Measurements from ENCODE around the gene HMG20A. TPM values are rescaled to one million over a fixed set of nuclear protein-coding genes. Genes with fewer than 3 reads are reported as not detected.

The HMG20A gene
- total RNA-seq, 3 donors from 2014 or later (not counting 1 experiment from before 2014, with no cell fraction given) = 48.4 to 71.0 (median 53.9) TPM

GRCh38 chr15:77384589-77385359 is 35.9 kb upstream of the HMG20A start:
- Mint-ChIP-seq H3K9me3 (no peaks in the 10 kb centered on the region), H3K4me1 (peaks cover 43 to 52% of the 10 kb centered on the region in 2 donors), H3K27me3 (ENCODE audit: low read depth in 2 of 2) (no peaks in the 10 kb centered on the region), H3K4me3 (no peak overlapping the region), H3K27ac (peak overlapping the region; percentile 70 to 78), H3K36me3 (no peaks in the 10 kb centered on the region)
- ATAC-seq (peak in 1 of 3 donors; percentile 44), DNase-seq (no peak)
- Histone ChIP-seq H3K4me1 (ENCODE audit: control insufficient read depth, insufficient read depth, low read length) (peaks cover 3% of the 10 kb centered on the region), H3K4me3 (ENCODE audit: low read length) (no peak overlapping the region), H3K27me3 (ENCODE audit: control insufficient read depth, insufficient read depth, low read length) (no peaks in the 10 kb centered on the region), H3K36me3 (ENCODE audit: control insufficient read depth, insufficient read depth, low read length) (no peaks in the 10 kb centered on the region), H3K27ac (ENCODE audit: low read length) (no peak overlapping the region), H3K9me3 (ENCODE audit: control insufficient read depth, insufficient read depth, low read length) (no peaks in the 10 kb centered on the region)
- intact Hi-C loops (cut with micrococcal nuclease) = no loop called here
- no peak for TF ChIP-seq CTCF (IDR thresholded peaks at IDR 0.05)

DNA sequence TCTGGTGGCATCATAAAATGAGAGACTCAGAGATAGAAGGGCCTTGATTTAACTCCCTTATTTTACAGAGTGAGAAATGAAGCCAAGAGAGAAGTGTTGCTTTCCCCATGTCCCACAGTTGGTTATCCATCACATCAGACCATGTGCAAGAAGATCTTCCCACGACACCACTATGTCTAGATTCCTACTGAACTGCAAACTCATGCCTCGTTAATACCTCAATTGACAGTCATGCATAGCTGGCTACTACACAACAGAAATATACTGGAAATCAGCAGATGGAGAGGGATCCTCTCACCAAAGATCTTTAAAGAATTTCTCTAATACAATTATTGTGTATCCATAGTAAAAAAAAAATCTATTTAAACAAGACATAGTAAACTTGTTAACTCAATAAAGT is 34.1 kb upstream of the HMG20A start:
- Mint-ChIP-seq H3K9me3 (no peaks in the 10 kb centered on the region), H3K4me1 (peaks cover 46 to 48% of the 10 kb centered on the region in 2 donors), H3K27me3 (ENCODE audit: low read depth in 2 of 2) (no peaks in the 10 kb centered on the region), H3K4me3 (no peak overlapping the region), H3K27ac (no peak overlapping the region), H3K36me3 (no peaks in the 10 kb centered on the region)
- no peak for TF ChIP-seq CTCF (IDR thresholded peaks at IDR 0.05)
- intact Hi-C loops (cut with micrococcal nuclease) = no loop called here
- no peak for DNase-seq
- no peak overlapping the region for H3K4me3 ChIP-seq (ENCODE audit: low read length)
- H3K27me3 ChIP-seq (ENCODE audit: control insufficient read depth, insufficient read depth, low read length) = no peaks in the 10 kb centered on the region
- H3K4me1 ChIP-seq (ENCODE audit: control insufficient read depth, insufficient read depth, low read length) = peaks cover 3% of the 10 kb centered on the region
- ATAC-seq = no peak
- H3K36me3 ChIP-seq (ENCODE audit: control insufficient read depth, insufficient read depth, low read length) = no peaks in the 10 kb centered on the region
- H3K9me3 ChIP-seq (ENCODE audit: control insufficient read depth, insufficient read depth, low read length) = no peaks in the 10 kb centered on the region
- no peak overlapping the region for H3K27ac ChIP-seq (ENCODE audit: low read length)
- 95% methylated on average over 2 of the region's 2 CpGs for WGBS (ENCODE audit: insufficient coverage)

- Histone ChIP-seq H3K9me3 (ENCODE audit: control insufficient read depth, insufficient read depth, low read length) (no peaks in the 10 kb centered on the region), H3K4me1 (ENCODE audit: control insufficient read depth, insufficient read depth, low read length) (peaks cover 3% of the 10 kb centered on the region), H3K4me3 (ENCODE audit: low read length) (no peak overlapping the region), H3K27ac (ENCODE audit: low read length) (no peak overlapping the region), H3K36me3 (ENCODE audit: control insufficient read depth, insufficient read depth, low read length) (no peaks in the 10 kb centered on the region), H3K27me3 (ENCODE audit: control insufficient read depth, insufficient read depth, low read length) (no peaks in the 10 kb centered on the region)
- Mint-ChIP-seq H3K36me3 (no peaks in the 10 kb centered on the region), H3K9me3 (no peaks in the 10 kb centered on the region), H3K27ac (no peak overlapping the region), H3K4me1 (peaks cover 40 to 46% of the 10 kb centered on the region in 2 donors), H3K4me3 (no peak overlapping the region), H3K27me3 (ENCODE audit: low read depth in 2 of 2) (no peaks in the 10 kb centered on the region)
- WGBS (ENCODE audit: insufficient coverage) = 92% methylated on average over 2 of the region's 2 CpGs
- TF ChIP-seq CTCF (IDR thresholded peaks at IDR 0.05) = no peak
- no peak for ATAC-seq
- no peak for DNase-seq
- intact Hi-C loops (cut with micrococcal nuclease) = no loop called here
These were observed 33.2 kb upstream of the HMG20A start for GRCh38 chr15:77387365-77388105.

Data from natural killer cell (primary cell).